Panc1 (cell line): ENCODE data around the gene DGKZ. TPM values are rescaled to one million over a fixed set of nuclear protein-coding genes. Genes with fewer than 3 reads are reported as not detected.

Experiments used
- ATAC-seq: fragments of 200-7000 bp; cut with Tn5 transposase; 2 replicates; pipeline ENCODE4 v1.9.1; 2020; ENCODE audit warnings: mild to moderate bottlenecking, moderate library complexity
- BruUV-seq: library from RNA; stranded (reverse); fragments of 400-500 nt; replicated peaks from 2 replicates; lab custom pipeline; 2021; lab: Mats Ljungman, UMichigan
- CTCF ChIA-PET: fragments of 300-600 bp; sonication (Branson Sonifier 250); formaldehyde crosslinking; loops from one replicate; lab custom pipeline; 2022; ENCODE audit warnings: antibody characterized with exemption; lab: Charles Lee
- POLR2A ChIA-PET: fragments of 300-600 bp; sonication (Branson Sonifier 250); formaldehyde crosslinking; loops from one replicate; lab custom pipeline; 2022; ENCODE audit warnings: antibody characterized with exemption; lab: Charles Lee
- DNase-seq: peaks from one replicate; pipeline ENCODE4 v3.0.0-alpha.2; 2010; ENCODE audit warnings: low read depth, low spot score
- H3K27ac ChIP-seq: 2 replicates; pipeline ENCODE4 v1.5.1; 2011; ENCODE audit warnings: mild to moderate bottlenecking, low read length, inconsistent platforms
- H3K27me3 ChIP-seq: fragments of 200-500 bp; sonication (Bioruptor generic); 2 replicates; pipeline ENCODE4 v1.6.0; 2014; ENCODE audit warnings: low read length, inconsistent platforms; ENCODE audit not compliant: control insufficient read depth, insufficient read depth
- H3K36me3 ChIP-seq: fragments of 200-500 bp; sonication (Bioruptor generic); 2 replicates; pipeline ENCODE4 v1.5.1; 2014; ENCODE audit warnings: inconsistent platforms, mild to moderate bottlenecking, low read length, moderate library complexity; ENCODE audit not compliant: control insufficient read depth, insufficient read depth
- H3K4me1 ChIP-seq: 2 replicates; pipeline ENCODE4 v1.5.1; 2011; ENCODE audit warnings: inconsistent platforms, mild to moderate bottlenecking, low read length, moderate library complexity; ENCODE audit not compliant: control insufficient read depth, insufficient read depth
- H3K4me3 ChIP-seq, 2 experiments: 2 replicates each; pipeline ENCODE4 v1.5.1; 2011 to 2012; ENCODE audit warnings: low read depth in 2 of 2, low read length in 2 of 2, mild to moderate bottlenecking in 2 of 2, inconsistent platforms in 1 of 2, moderate library complexity in 1 of 2
- H3K9me3 ChIP-seq: fragments of 200-500 bp; sonication (Bioruptor generic); 2 replicates; pipeline ENCODE4 v1.5.1; 2014; ENCODE audit warnings: low read depth, mild to moderate bottlenecking, inconsistent platforms, low read length, moderate library complexity; ENCODE audit not compliant: control insufficient read depth, insufficient read depth
- CTCF ChIP-seq: fragments of 450-650 bp; IDR thresholded peaks from 2 replicates; pipeline ENCODE4 v1.5.1; 2017; ENCODE audit warnings: mild to moderate bottlenecking
- POLR2AphosphoS5 ChIP-seq: IDR thresholded peaks from 2 replicates; pipeline ENCODE4 v1.6.1; 2012; ENCODE audit warnings: mild to moderate bottlenecking, low read depth, low read length, moderate library complexity
- REST ChIP-seq, 2 experiments: IDR thresholded peaks; 2 replicates each; pipeline ENCODE4 v1.6.1; 2011 to 2012; ENCODE audit warnings: low read depth in 2 of 2, control low read depth in 1 of 2, low read length in 1 of 2, mild to moderate bottlenecking in 1 of 2, moderate library complexity in 1 of 2; ENCODE audit not compliant: insufficient read depth in 1 of 2
- SIN3A ChIP-seq: IDR thresholded peaks from 2 replicates; pipeline ENCODE4 v1.6.1; 2012; ENCODE audit warnings: low read depth, mild to moderate bottlenecking, low read length, moderate library complexity, borderline replicate concordance; ENCODE audit not compliant: insufficient read depth
- TCF7L2 ChIP-seq: IDR thresholded peaks from 2 replicates; pipeline ENCODE4 v1.6.1; 2011; ENCODE audit warnings: mild to moderate bottlenecking, low read depth, low read length, inconsistent platforms
- in situ Hi-C: cut with HindIII; loops from 2 replicates; pipeline ENCODE4 v1.10.0; 2016; ENCODE audit warnings: low sequenced_read_pairs, low pct_unique_long_range_greater_than_20kb
- intact Hi-C: fragments of 100-400 bp; cut with micrococcal nuclease; formaldehyde crosslinking; loops from one replicate; pipeline ENCODE4 v1.10.0; 2022; ENCODE audit not compliant: unreplicated experiment
- total RNA-seq: library from RNA; stranded (reverse); gene quantifications from one replicate; pipeline ENCODE4 v1.2.1, GENCODE V29; 2021; ENCODE audit not compliant: unreplicated experiment

The DGKZ gene
- total RNA-seq, 1 experiment from 2014 or later, result 104 TPM

GRCh38 chr11:46337626-46338345 lies 9.5 kb upstream of the DGKZ start:
- TF ChIP-seq CTCF (no peak), TCF7L2 (no peak), SIN3A (no peak), POLR2AphosphoS5 (no peak), REST (IDR thresholded peaks at IDR 0.05; ENCODE audit: insufficient read depth in 1 of 2, low read depth in 2 of 2, low read length in 1 of 2) (no peak)
- no peak overlapping the region for H3K27ac ChIP-seq
- H3K27me3 ChIP-seq, result no peaks in the 10 kb centered on the region; the same call in 1 of the 2 replicates
- peaks cover 7% of the 10 kb centered on the region for H3K4me1 ChIP-seq
- ATAC-seq (no peak), DNase-seq (no peak)
- ChIA-PET CTCF (no interaction called here), POLR2A (no interaction called here)
- no peaks in the 10 kb centered on the region for H3K36me3 ChIP-seq
- in situ Hi-C loops (no loop called here), intact Hi-C loops (no loop called here)
- H3K9me3 ChIP-seq, result no peaks in the 10 kb centered on the region
- BruUV-seq, result no TSS peak
- H3K4me3 ChIP-seq, result no peak overlapping the region

GRCh38 chr11:46338636-46338987 lies 8.7 kb upstream of the DGKZ start:
- POLR2A ChIA-PET, result no interaction called here
- Histone ChIP-seq H3K27ac (no peak overlapping the region), H3K4me1 (peaks cover 7% of the 10 kb centered on the region), H3K4me3 (no peak overlapping the region), H3K36me3 (no peaks in the 10 kb centered on the region), H3K9me3 (no peaks in the 10 kb centered on the region), H3K27me3 (no peaks in the 10 kb centered on the region)
- no TSS peak for BruUV-seq
- TF ChIP-seq CTCF, result no peak
- no peak for TF ChIP-seq TCF7L2
- TF ChIP-seq SIN3A, result no peak
- TF ChIP-seq REST (IDR thresholded peaks at IDR 0.05; ENCODE audit: insufficient read depth in 1 of 2, low read depth in 2 of 2, low read length in 1 of 2), result no peak
- no peak for TF ChIP-seq POLR2AphosphoS5
- DNase-seq (no peak), ATAC-seq (no peak)
- in situ Hi-C loops (no loop called here), intact Hi-C loops (no loop called here)
- CTCF ChIA-PET, result no interaction called here
